ENCODE results near the gene PROSER2.

Gene PROSER2, protein sequence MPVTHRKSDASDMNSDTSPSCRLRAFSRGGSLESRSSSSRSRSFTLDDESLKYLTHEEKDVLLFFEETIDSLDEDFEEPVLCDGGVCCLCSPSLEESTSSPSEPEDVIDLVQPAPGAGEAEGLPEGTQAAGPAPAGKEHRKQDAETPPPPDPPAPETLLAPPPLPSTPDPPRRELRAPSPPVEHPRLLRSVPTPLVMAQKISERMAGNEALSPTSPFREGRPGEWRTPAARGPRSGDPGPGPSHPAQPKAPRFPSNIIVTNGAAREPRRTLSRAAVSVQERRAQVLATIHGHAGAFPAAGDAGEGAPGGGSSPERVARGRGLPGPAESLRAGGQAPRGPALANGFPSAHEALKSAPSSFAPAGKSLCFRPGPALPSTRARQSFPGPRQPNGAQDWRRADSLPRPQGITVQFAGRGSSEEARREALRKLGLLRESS

DNA sequence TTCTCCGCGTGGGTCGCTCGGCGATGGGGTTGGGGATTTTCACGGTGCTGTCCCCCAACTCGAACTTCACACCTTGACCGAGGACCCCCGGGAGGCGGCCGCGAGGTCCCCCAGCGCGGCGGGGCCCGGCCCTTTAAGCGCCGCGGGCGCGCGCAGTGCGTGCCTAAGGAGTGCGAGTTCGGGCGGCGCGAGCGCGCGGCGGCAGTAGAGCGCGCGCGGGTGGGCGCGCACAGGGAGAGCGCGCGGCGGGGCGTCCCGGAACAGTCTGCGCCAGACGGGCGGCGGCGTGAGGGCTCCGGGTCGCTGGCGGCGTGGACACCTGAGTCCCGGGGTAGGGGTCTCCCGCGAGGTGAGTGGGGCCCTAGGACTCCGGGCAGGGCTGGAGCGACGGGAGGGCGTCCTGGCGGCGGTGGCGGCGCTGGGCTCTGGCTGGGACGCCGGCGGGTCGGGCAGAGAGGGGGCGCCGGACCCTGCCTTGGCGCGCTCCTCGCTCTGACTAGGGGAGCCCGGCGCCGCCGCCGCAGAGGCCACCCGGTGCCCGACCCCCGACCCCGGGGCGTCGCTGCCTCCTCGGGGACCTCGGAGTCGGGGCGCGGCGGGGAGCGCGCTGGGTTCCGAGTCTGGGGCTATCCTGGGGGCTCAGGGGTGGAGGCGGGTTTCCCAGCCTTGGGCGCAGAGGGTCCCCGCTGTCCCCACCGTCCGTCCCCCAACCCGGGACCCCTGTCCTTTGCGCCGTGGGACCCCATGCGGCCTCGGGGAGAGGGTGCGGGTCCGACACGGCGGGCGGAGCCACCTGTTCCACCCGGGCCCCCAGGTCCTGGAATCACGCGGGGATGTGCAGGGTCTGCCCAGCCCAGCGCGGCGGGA is at the start of gene PROSER2:
Gene PROSER2, plus strand, starts transcription at position 235 of the 867 bp plus-strand sequence. CDS start 28,722 bp downstream, outside the sequence.
- DNase-seq: no peak

DNA sequence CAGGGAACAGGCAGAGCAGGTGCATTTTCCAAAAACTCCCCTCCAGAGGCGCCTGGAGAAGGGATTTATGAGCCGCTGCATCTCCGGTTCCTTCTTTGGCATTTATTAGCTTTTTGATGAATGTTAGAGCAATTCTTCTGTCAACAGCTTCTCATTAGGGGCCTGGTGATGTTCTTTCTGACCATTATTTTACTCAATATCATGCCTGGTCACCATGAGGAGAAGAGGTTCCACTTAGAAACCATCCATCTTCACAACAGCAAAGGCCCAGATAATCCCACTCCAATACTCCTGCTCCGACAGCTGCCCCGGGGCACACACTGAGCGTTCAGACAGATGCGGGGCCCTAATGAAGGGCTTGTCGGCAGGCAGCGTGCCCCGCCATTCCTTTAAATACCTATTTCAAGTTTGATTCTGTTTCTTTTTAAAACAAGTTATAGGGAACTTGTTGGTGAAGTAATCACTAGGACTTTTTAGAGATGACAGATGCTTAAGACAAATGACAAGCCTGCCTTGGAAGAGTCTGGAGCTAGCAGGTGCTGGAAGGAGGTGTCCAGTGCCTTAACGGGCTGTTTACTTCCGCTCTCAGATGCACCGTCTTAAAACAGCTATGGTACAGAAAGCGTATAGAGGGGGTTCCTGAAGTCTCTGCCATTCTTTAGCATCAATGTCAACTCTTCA is 49.3 kb upstream of the PROSER2 start:
- DNase-seq: no peak

DNA sequence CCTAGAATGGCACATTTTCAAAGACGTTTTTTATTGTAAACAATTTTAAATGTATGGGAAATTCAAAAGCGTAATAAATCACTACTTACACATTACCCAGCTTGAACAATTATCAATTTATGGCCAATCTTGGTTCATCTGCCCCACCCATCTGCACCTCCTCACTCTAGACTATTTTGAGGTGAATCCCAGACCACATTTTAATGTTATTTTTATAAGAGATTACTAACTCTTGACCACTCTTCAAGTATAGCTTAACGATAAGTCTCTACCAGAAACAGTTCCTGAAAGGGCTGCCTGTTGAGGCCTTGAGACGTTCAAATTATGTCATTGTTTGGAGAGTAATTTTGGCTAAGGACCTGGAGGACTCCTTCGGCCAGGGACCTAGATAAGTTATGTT is 47.7 kb upstream of the PROSER2 start:
- no peak for DNase-seq

DNA sequence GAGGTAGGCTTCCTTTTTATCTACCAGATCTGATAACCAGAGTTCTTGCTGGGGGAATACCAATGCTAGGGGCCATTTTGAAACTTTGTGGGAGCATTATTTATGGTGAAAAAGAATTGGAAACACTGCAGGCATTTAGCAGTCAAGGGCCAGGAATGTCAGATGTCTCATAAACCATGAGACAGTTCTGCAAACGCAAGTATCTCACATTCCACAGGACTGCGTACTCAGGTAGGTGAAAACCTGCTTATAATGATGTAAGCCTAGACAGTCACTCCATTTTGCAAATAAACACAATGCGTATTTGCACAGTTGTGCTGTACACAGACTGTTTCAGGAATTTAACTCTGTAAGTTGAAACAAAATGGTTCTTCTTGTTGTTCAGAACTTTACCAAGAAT is 47.1 kb upstream of the PROSER2 start:
- no peak for DNase-seq

GRCh38 chr10:11781114-11781513 is 42.0 kb upstream of the PROSER2 start:
- no peak for DNase-seq

- no peak for DNase-seq
Observed at GRCh38 chr10:11782793-11783557, 40.2 kb upstream of the PROSER2 start.

- no peak for DNase-seq
Observed at GRCh38 chr10:11783558-11783865, 39.6 kb upstream of the PROSER2 start.

DNA sequence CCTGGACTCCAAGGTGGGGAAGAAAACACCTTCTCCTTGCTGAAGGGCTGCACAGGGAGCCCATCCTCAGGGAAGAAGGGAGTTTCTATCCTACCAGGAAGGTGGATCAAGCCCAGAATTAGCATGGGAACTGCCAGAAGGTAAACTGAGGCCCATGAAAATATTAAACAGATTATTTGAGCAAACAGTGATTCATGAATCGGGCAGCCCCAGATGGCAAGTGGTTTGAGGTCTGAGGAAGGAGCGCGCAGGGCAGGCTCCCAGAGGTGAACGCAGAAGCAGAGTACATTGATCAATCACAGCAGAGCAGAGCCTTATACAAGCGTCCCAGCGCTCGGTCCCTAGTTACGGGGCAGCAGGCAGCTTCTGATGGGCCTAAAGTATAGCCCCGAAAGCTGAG is 35.8 kb upstream of the PROSER2 start:
- DNase-seq: no peak

- DNase-seq: no peak
Observed at GRCh38 chr10:11787846-11788245, 35.3 kb upstream of the PROSER2 start.

DNA sequence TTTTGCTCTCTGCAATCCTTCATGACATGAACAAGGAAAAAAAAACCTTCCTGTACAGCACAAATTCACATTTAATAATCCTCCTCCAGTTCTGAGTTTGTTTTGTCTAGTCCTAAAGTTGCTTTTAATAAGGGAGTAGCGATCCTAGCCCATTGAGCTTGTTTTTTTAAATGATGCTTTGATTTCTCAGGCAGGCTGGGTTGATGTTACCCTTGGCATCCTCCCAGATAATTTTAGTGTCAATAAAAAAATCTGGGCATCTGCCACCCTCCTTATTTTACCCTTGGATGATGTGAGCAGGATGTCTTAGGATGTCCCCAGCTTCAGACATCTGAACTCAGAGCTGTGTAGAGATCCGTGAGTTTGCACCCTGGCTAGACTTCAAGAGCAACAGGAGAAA is 33.9 kb upstream of the PROSER2 start:
- no peak for DNase-seq

GRCh38 chr10:11789956-11790355 is 33.2 kb upstream of the PROSER2 start:
- no peak for DNase-seq

- DNase-seq: no peak
Observed at GRCh38 chr10:11793762-11794479, 29.2 kb upstream of the PROSER2 start.

GRCh38 chr10:11794566-11794965 is 28.6 kb upstream of the PROSER2 start:
- no peak for DNase-seq

DNA sequence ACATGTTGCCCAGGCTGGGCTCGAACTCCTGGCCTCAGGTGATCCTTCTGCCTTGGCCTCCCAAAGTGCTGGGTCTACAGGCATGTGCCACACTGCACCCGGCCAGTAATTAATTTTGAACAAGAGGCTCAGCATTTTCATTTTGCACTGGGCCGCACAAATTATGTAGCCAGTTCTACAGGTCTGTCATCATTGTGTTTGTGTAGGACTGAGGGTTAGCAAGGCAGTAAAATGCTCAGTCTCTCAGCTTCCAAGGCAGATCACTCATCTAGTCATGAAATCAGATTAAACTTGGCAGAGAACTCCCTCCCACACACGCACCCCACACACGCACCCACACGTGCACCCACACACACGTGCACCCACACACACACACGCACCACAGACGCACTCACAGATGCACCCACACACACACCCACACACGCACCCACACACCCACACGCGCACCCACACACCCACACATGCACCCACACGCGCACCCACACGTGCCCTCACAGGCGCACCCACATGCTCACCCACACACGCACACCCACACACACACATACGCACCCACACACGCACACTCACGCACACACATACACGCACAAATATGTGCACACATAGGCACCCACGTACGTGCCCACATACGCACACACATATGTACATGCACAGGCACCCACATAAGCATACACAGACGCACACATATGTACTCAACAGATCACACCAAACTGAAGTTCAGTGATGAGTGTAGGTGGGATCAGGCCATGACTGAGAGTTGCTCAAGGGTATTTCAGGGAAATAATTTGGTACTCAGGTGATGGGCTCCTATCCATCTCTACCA is 27.8 kb upstream of the PROSER2 start:
- DNase-seq: no peak

GRCh38 chr10:11796474-11796873 is 26.7 kb upstream of the PROSER2 start:
- no peak for DNase-seq

DNA sequence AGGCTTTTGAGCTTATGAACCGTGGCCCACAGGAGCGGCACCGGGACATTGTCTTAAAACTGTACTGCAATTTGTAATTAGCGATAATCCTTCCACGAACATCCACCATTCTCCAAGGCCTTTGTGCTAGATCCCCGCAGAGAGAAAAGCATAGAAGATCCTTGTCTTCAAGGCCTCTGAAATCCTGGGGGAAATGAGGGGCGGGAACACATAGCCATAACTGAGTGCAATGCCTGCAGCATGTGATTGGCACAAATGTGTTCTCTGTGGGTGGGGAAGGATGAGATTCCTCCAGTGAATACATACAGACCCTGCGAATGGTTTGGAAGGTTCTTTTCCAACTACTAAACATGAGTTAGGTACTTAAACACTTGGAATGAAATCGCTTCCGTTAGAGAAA is 25.9 kb upstream of the PROSER2 start:
- no peak for DNase-seq

DNA sequence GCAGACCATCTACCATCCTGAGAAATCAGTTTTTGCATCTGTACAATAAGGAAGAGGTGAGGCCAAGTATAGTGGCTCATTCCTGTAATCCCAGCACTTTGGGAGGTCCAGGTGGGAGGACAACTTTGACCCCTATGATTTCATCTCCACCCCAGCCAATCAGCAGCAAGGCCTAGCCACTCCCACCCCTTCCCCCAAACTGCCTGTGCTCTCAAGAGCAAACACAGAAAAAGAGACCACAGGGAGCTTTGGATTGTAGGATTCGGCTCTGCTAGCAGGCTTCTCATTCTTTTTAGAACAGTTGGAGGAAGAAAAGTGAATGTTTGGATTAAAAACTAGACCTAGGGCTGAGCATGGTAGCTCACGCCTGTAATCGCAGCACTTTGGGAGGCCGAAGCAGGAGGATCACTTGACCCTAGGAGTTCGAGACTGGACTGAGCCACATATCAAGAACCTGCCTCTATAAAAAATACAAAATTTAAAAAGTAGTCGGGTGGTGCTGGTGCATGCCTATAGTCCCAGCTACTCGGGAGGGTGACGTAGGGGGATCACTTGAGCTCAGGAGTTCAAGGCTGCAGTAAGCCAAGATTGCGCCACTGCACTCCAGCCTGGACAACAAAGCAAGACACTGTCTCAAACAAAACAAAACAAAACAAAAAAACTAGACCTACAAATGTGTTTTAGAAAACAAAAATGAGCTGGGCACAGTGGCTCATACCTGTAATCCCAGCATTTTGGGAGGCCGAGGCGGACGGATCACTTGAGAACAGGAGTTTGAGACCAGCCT is 25.1 kb upstream of the PROSER2 start:
- DNase-seq: no peak

DNA sequence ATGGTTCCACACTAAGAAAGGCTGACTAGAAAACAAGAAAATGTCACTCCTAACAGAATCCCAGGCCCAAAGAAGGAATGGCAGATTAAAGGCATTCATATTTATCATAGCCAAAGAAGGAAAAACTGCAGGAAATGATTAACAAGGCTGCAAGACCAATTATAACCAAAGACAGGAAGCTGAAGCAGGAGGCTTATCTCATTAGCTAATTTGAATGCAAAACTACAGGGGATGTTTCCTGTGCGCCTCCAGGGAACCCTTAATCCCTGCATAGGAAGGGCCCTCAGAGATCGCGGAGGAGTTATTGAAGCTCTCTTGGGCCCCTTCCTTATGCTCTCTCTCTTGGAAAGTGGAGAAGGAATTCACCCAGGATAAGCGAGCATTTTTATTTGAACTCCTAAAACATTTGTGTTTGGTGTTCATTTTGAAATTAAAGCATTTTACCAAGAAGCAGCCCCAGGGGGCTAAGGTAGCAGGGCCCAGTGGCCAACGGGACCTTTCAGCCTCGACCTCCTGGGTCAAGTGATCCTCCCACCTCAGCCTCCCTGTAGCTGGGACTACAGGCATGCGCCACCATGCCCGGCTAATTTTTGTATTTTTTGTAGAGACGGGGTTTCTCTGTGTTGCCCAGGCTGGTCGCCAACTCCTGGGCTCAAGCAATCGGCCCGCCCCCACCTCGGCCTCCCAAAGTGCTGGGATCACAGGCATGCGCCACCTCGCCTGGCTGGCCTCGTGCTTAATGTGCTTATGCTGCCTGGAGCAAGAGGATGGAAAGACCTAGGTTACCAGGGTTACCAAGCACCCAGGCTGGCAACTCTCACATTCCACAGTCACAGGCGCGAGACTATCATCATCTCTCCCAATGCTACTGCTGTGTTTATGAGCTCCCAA is 24.1 kb upstream of the PROSER2 start:
- DNase-seq: no peak

DNA sequence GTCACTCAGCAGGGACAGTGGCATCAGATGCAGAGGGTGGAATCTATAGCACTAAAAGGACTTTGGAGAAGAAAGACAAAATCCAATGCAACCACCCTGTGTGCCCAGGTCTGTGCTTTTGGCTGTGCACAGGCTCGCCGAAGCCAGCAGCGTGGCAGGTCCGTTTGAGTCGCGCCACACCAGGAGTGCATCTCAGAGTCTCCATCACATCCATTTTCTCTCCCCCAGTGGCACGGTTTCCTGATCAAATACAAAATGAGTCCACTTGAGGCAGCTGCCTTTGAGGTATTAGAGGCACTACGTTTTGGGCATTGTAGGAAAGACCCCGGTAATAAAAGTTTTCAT is 23.4 kb upstream of the PROSER2 start:
- DNase-seq: no peak

Measured in NCI-H187 (cell line).